ENCODE data around the gene KCNJ14. TPM values are rescaled to one million over a fixed set of nuclear protein-coding genes. Genes with fewer than 3 reads are reported as not detected.

The KCNJ14 gene
- total RNA-seq, 1 donor from 2014 or later: 0.82 TPM

DNA sequence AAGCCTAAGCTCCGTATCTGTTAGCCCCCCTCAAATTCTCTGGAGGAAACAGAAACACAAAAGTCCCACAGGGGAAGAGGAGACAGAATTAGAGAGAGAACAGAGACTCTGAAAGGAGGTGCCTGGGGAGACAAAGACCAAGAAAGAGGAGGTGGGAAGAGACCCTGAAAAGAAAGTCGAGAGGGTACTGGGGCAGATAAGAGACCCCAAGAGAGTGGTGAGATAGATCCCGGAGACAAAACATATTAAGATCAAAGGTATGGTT, 10.5 kb upstream of the KCNJ14 start:
- DNase-seq (ENCODE audit: low spot score in 2 of 2) (no peak), FAIRE-seq (no peak)

GRCh38 chr19:48445256-48445605, 10.1 kb upstream of the KCNJ14 start:
- DNase-seq (ENCODE audit: low spot score in 2 of 2) (peak; percentile 79 to 84), FAIRE-seq (no peak)

DNA sequence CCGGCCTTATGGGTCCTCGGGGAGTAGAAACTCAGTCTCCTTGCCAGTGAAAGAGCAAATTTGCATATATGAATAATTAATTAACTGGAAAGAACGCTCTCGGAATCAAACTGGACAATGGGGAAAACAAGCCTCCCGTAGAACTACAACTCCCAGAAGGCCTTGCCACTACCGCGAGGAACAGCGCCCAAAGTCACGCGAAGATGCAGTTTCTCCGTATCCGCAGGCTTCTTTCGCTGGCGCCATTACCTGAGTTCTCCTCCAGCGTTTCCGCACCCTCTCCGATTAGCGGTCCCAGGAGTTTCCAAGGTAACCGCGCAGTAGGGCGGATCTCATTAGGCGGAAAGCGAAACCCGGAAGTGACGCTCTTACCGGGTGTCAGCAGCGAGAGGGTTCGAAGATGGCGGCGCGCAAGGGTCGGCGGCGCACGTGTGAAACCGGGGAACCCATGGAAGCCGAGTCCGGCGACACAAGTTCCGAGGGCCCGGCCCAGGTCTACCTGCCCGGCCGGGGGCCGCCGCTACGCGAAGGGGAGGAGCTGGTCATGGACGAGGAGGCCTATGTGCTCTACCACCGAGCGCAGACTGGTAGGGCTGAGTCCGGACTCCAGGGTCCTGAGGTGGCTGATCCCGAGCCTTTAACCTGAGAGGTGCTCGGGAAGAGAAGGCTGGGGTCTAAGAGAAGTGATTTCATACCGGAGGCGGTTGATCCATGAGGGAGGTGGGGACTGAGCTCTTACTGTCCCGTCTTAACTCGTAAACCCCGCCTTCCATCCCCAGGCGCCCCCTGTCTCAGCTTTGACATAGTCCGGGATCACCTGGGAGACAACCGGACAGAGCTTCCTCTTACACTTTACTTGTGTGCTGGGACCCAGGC, 9.5 kb upstream of the KCNJ14 start, which contains the start of gene GRWD1:
Gene GRWD1, plus strand, starts transcription at position 378 of the 876 bp plus-strand sequence. Its CDS starts 23 bp downstream, at position 401.
- FAIRE-seq (no peak), DNase-seq (ENCODE audit: low spot score in 2 of 2) (peak; percentile 93)

GRCh38 chr19:48446579-48446978, 8.8 kb upstream of the KCNJ14 start:
- no peak for DNase-seq (ENCODE audit: low spot score in 2 of 2)
- FAIRE-seq: no peak

GRCh38 chr19:48448563-48448962, 6.8 kb upstream of the KCNJ14 start:
- DNase-seq (ENCODE audit: low spot score in 2 of 2) (no peak), FAIRE-seq (no peak)

GRCh38 chr19:48450441-48450840, 4.9 kb upstream of the KCNJ14 start:
- FAIRE-seq (no peak), DNase-seq (ENCODE audit: low spot score in 2 of 2) (no peak)

DNA sequence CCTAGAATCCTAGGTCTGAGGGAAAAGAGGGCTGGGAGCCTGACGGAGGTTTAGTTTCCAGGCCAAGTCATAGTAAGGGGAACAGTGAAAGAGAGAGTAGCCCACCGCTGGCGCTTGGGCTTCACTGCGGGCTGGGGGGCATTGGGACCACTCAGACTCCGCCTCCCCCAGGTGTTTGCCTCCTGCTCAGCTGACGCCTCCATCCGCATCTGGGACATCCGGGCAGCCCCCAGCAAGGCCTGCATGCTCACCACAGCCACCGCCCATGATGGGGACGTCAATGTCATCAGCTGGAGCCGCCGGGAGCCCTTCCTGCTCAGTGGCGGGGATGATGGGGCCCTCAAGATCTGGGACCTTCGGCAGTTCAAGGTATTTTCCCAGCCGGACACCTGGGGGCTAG, 4.5 kb upstream of the KCNJ14 start:
- DNase-seq (ENCODE audit: low spot score in 2 of 2): no peak
- no peak for FAIRE-seq

DNA sequence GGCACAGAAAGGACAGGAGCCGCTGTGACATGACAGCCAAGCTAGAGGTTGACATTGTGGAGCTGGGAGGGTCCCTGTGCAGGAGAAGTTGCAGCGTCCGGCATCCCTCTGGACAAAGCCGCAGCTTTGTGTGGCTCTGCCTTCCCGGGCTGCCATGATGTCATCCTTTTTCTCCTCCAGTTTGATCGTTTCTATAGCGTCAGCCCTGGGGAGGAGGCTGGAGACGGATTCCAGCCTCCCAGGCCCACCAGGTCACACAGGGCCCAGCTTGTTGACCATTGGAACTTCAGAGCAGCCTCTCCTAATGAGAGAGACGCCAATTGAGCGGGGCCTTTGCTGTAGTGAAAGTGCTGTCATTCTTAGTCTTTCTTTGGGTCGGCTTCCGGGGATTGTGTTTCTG, 3.8 kb upstream of the KCNJ14 start:
- no peak for FAIRE-seq
- DNase-seq (ENCODE audit: low spot score in 2 of 2): no peak

DNA sequence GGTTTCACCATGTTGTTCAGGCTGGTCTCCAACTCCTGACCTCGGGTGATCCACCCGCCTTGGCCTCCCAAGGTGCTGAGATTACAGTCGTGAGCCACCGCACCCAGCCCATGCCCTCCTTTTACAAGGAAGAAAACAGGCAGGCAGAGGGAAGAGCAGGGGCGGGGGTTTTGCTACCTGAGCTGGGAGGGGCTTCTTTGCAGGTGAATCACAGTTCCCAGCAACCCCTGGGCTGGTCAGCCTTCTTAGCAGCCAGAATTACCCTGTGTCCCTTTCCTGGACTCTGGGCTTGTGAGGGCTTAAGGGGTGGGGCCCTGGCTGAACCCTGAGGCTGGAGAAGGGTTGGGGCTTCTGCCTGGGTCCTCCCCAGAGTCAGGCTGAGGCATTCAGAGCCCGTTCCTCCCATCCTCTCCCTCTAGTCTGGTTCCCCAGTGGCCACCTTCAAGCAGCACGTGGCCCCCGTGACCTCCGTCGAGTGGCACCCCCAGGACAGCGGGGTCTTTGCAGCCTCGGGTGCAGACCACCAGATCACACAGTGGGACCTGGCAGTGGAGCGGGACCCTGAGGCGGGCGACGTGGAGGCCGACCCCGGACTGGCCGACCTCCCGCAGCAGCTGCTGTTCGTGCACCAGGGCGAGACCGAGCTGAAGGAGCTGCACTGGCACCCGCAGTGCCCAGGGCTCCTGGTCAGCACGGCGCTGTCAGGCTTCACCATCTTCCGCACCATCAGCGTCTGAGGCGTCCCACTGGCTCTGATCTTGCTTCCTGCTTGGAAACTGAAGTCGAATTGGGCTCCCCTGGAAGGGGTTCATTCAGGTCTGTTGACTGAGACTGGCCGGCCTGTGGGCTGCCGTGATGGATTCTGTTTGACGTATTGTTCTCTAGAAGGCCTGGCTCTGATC, 2.8 kb upstream of the KCNJ14 start:
- no peak for DNase-seq (ENCODE audit: low spot score in 2 of 2)
- FAIRE-seq: no peak

- no peak for FAIRE-seq
- no peak for DNase-seq (ENCODE audit: low spot score in 2 of 2)
Measured at GRCh38 chr19:48454150-48454730, 1.1 kb upstream of the KCNJ14 start.

- DNase-seq (ENCODE audit: low spot score in 2 of 2) (no peak), FAIRE-seq (no peak)
Measured at GRCh38 chr19:48455908-48456562, 661 bp downstream of the KCNJ14 start.

DNA sequence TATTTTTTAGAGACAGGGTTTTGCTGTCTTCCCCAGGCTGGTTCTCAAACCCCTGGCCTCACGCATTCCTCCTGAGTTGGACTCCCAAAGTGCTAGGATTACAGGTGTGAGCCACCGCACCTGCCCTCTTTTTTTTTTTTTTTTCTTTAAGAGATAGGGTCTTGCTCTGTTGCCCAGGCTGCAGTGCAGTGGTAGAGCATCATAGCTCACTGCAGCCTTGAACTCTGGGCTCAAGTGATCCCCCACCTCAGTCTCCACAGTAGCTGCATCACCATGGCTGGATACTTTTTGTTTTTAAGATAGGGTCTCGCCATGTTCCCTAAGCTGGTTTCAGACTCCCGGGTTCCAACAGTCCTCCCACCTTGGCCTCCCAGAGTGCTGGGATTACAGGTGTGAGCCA, 1.5 kb downstream of the KCNJ14 start:
- no peak for FAIRE-seq
- no peak for DNase-seq (ENCODE audit: low spot score in 2 of 2)

- DNase-seq (ENCODE audit: low spot score in 2 of 2): no peak
- FAIRE-seq: no peak
Measured at GRCh38 chr19:48458016-48458415, 2.6 kb downstream of the KCNJ14 start.

DNA sequence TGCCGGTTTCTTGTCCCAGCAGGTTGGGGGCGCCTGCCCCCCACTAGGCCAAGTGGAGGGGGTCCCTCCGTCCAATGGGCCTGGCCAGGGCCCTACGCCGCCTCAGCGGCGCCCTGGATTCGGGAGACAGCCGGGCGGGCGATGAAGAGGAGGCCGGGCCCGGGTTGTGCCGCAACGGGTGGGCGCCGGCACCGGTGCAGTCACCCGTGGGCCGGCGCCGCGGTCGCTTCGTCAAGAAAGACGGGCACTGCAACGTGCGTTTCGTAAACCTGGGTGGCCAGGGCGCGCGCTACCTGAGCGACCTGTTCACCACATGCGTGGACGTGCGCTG, 6.2 kb downstream of the KCNJ14 start:
- DNase-seq (ENCODE audit: low spot score in 2 of 2): no peak
- no peak for FAIRE-seq

DNA sequence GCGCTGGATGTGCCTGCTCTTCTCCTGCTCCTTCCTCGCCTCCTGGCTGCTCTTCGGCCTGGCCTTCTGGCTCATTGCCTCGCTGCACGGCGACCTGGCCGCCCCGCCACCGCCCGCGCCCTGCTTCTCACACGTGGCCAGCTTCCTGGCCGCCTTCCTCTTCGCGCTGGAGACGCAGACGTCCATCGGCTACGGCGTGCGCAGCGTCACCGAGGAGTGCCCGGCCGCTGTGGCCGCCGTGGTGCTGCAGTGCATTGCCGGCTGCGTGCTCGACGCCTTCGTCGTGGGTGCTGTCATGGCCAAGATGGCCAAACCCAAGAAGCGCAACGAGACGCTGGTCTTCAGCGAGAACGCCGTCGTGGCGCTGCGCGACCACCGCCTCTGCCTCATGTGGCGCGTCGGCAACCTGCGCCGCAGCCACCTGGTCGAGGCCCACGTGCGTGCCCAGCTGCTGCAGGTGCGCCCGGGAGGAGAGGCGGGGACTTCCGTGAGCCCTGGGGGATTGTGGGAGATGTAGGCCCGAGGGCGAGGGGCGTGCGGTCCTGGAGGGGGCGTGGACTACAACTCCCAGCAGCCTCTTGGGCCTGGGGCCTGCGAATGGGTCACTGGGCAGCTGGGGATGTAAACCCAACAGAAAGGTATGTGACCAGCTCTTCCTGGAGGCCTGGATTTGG, 6.7 kb downstream of the KCNJ14 start:
- DNase-seq (ENCODE audit: low spot score in 2 of 2): no peak
- no peak for FAIRE-seq

- DNase-seq (ENCODE audit: low spot score in 2 of 2) (no peak), FAIRE-seq (no peak)
Measured at GRCh38 chr19:48465215-48465614, 9.8 kb downstream of the KCNJ14 start.

DNA sequence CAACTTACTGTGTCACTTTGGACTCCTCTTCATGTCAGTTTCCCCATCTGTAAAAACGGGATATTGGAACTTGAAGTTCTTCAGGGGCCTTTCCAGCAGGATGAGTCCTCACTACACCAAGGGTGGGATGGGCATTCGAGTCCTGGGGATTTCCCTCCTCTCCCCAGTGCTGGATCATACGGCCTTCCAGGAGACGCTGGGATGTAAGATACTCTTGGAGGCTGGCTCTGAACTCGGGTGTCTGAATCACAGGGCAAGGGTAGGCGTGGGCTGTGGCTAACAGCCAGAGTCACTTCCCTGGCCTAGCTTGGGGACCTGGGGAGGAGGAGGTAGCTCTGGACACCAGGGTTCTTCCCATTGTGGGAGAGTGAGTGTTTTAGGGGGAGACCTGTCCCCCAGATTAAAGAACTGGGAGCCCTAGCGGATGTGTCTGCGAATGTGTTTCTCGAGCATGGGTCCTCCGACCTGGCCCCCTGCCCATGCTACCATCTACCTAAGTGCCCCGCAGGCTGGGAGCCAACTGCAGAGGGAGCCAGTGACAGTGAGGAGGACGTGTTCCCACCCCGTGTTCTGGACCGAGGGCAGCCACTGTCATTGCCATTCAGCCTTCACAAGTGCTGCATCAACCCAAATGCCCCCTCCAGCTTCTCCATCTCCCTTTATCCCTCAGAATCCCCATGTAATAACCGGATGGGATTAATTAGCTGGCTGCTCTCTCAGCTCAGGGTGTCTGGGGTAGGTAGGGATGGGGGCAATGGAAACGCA, 11.4 kb downstream of the KCNJ14 start:
- FAIRE-seq (no peak), DNase-seq (ENCODE audit: low spot score in 2 of 2) (no peak)

GRCh38 chr19:48468772-48469288, 13.5 kb downstream of the KCNJ14 start:
- peak; percentile 97 for DNase-seq (ENCODE audit: low spot score in 2 of 2)
- peak; percentile 99 for FAIRE-seq

DNA sequence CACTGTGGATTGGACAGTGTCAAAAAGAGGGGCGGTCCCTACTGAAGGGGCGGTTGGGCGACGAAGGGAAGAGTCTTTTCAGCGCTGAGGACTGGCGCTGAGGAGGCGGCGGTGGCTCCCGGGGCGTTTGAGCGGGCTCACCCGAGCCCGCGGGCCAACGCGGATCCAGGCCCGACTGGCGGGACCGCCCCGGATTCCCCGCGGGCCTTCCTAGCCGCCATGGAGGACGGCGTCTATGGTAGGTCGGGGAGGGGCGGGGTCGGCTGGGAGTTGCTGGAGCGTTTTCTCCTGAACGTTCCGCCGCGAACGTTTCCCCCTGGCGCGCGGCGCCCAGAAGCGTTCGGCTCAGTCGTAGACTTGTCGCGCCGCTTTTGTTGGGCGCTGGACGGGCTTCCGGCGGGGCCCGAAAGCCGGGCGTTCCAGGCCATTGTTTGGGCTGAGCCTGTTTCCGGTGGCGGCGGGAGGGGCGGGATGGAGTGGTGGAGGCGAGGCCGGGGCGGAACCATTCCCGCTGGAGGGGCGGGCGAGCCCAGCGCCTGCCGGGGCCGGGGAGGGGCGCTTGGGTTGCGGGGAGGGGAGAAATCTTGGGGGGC, 14.0 kb downstream of the KCNJ14 start, which contains the start of gene CYTH2:
Gene CYTH2, plus strand, starts transcription at position 81 of the 593 bp plus-strand sequence. Its CDS starts 139 bp downstream, at position 220.
- DNase-seq (ENCODE audit: low spot score in 2 of 2) (peak; percentile 77 to 79), FAIRE-seq (no peak)

All from frontal cortex (tissue), 4 donors.